Bronchial epithelial cell (primary cell): ENCODE results near the gene HSPA12A. TPM values are rescaled to one million over a fixed set of nuclear protein-coding genes. Genes with fewer than 3 reads are reported as not detected.

Experiments used
- DNase-seq: peaks from one replicate; pipeline ENCODE4 v3.0.0-alpha.2; 2010; ENCODE audit warnings: low read depth
- FAIRE-seq: peaks from 2 replicates; lab custom pipeline; 2011; peaks lifted over from hg19 to GRCh38; lab: Jason Lieb, UNC
- H3K27me3 ChIP-seq: 2 replicates; pipeline ENCODE4 v1.5.1; 2011; ENCODE audit warnings: low read length; ENCODE audit not compliant: control insufficient read depth, insufficient read depth
- H3K36me3 ChIP-seq: 2 replicates; pipeline ENCODE4 v1.5.1; 2011; ENCODE audit warnings: low read length; ENCODE audit not compliant: control insufficient read depth, insufficient read depth
- H3K4me3 ChIP-seq: 2 replicates; pipeline ENCODE4 v1.5.1; 2011; ENCODE audit warnings: mild to moderate bottlenecking, low read depth, low read length, control low read depth
- total RNA-seq: library from RNA; depleted of rRNA; stranded (reverse); fragments of >200 nt; gene quantifications from 2 replicates; pipeline ENCODE4 v1.2.1, GENCODE V29; 2014
- TF ChIP-seq, protein P1 (sequence below): IDR thresholded peaks from 2 replicates; pipeline ENCODE4 v1.5.1; 2011; ENCODE audit warnings: mild to moderate bottlenecking, moderate library complexity, low read length, control low read depth, inconsistent platforms; ENCODE audit not compliant: insufficient read depth, severe bottlenecking

The HSPA12A gene
- total RNA-seq, 1 donor from 2014 or later, result 0.79 TPM

DNA sequence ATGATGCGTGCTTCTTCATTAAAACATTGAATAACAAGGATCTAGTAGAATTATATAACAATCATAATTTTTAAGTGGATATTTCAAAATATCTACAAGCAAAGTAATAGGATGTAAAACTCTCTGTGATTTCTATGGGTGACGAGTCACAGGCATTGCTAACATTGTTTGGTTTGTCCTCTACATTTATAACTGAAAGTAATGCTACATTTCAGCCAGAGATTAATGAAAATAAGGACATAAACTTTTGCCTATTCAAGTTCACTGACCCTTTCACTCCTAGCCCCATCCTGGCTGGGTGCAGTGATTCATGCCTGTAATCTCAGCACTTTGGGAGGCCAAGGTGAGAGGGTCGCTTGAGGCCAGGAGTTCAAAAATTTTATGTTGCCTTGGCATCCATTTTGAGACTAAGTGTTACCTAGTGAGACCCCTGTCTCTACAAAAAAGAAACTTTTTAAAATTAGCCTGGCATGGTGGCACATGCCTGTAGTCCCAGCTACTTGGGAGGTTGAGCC is 38.4 kb upstream of the HSPA12A start:
- Histone ChIP-seq H3K4me3 (no peak overlapping the region), H3K36me3 (no peaks in the 10 kb centered on the region), H3K27me3 (no peaks in the 10 kb centered on the region)
- no peak for FAIRE-seq
- DNase-seq, result no peak
- TF ChIP-seq, protein P1, sequence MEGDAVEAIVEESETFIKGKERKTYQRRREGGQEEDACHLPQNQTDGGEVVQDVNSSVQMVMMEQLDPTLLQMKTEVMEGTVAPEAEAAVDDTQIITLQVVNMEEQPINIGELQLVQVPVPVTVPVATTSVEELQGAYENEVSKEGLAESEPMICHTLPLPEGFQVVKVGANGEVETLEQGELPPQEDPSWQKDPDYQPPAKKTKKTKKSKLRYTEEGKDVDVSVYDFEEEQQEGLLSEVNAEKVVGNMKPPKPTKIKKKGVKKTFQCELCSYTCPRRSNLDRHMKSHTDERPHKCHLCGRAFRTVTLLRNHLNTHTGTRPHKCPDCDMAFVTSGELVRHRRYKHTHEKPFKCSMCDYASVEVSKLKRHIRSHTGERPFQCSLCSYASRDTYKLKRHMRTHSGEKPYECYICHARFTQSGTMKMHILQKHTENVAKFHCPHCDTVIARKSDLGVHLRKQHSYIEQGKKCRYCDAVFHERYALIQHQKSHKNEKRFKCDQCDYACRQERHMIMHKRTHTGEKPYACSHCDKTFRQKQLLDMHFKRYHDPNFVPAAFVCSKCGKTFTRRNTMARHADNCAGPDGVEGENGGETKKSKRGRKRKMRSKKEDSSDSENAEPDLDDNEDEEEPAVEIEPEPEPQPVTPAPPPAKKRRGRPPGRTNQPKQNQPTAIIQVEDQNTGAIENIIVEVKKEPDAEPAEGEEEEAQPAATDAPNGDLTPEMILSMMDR, result no peak

DNA sequence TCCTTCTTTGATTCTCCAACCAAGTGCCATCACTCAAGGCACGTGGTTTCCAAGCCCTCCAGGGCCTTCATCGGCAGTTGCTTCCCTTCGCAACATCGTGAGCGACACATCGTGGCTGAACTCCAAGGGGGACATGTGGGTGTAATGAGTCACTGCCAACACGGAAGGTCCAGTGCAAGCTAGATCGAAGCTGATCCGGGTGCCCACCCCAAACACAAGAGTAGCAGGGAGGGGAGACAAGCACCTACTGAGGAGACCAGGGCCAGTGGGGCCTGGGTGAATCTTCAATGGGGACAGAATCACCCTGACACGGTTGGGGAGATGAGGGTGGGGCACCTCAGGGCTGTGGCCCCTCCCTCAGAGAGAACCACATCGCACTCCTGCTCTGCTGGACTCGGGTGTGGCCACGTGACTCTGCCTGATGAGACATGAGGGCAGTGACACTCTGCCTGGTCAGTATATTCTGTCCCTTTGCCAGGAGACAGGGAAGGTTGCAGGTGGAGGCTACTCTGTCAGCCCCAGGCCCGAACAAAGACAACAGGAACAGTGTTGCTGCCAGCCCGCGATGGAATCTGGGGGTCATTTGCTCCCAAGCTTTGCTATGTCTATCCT is 36.8 kb upstream of the HSPA12A start:
- DNase-seq (no peak), FAIRE-seq (no peak)
- Histone ChIP-seq H3K27me3 (no peaks in the 10 kb centered on the region), H3K4me3 (no peak overlapping the region), H3K36me3 (no peaks in the 10 kb centered on the region)
- TF ChIP-seq, protein P1, result no peak

GRCh38 chr10:116777006-116777405 is 34.6 kb upstream of the HSPA12A start:
- DNase-seq (no peak), FAIRE-seq (no peak)
- H3K27me3 ChIP-seq, result no peaks in the 10 kb centered on the region
- TF ChIP-seq, protein P1, result no peak
- H3K4me3 ChIP-seq, result no peak overlapping the region
- no peaks in the 10 kb centered on the region for H3K36me3 ChIP-seq

DNA sequence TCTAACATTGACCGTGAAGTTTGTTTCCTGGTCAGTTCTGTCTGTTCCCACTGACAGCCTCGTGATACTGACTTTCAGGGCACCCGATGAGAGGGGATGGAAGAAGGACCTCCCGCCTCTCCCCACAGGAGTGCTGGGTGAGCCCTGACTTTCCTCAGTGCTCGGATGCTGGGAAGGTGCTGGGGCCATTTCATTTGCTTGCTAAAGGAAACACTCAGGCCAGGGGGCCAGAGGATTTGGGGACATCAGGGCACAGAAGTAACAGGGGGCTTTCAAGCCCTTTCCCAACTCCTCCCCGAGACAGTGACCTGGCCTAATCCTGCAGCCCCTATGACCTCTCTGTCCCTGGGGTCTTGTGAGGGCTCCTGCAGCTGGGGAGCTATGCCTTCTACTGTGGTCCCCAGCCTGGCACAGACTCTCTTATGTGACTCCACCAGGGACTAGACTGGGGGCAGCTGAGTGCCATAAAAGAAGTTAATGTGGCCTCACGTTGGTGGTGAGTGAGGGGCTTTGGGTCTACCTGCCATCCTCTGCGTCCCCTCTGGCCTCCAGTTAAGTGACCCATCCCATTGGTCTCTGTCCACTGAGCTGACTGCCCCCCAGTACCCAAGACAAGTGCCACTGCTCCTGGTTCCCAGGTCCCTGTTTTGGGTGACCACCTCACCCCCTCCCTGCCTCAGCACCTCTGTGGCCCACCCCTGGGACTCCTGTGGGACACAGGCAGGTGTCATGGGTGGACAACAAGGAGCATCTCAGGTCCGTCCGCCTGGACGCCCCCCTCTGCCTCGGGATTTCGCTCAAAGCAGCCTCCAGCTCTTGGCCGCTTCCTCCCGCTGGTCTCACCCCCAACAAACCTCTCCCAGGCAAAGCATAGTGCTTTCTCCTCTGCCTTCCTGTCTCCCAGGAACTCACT is 33.4 kb upstream of the HSPA12A start:
- H3K27me3 ChIP-seq, result no peaks in the 10 kb centered on the region
- TF ChIP-seq, protein P1, result no peak
- no peak for DNase-seq
- H3K36me3 ChIP-seq, result no peaks in the 10 kb centered on the region
- H3K4me3 ChIP-seq, result no peak overlapping the region
- no peak for FAIRE-seq

DNA sequence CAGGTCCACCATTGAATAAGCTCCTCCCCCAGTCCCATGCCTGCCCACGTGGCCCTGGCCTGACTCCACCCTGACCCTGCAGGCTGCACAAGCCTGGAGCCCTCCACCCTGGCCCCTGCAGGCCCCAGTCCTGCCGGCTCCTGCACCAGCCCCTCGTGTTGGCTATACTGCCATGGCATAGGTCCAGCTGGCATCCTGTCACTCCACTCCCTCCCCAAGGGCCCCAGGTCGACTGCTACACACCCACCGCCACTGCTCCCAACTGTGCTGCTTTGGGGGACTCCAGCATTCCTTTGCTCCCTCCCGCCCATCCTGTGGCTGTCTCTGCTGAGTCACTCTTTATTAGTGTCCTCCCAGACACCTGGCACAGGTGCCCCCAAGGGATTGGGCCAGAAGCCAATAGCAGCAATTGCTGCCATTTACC is 32.4 kb upstream of the HSPA12A start:
- H3K4me3 ChIP-seq, result no peak overlapping the region
- H3K27me3 ChIP-seq, result peaks cover 1% of the 10 kb centered on the region
- TF ChIP-seq, protein P1, result no peak
- peak; percentile 67 for DNase-seq
- no peaks in the 10 kb centered on the region for H3K36me3 ChIP-seq
- FAIRE-seq, result no peak
